Naive thymus-derived CD4-positive, alpha-beta T cell (primary cell): ENCODE data around the gene CHTF18. TPM values are rescaled to one million over a fixed set of nuclear protein-coding genes. Genes with fewer than 3 reads are reported as not detected.

Source experiments
- ATAC-seq: fragments of 150-1000 bp; cut with Tn5 transposase; 2 replicates; pipeline ENCODE4 v1.10.0; 2021; ENCODE audit warnings: mild to moderate bottlenecking, moderate library complexity
- CTCF ChIA-PET: fragments of 350-600 bp; sonication (Branson Sonifier 250); formaldehyde crosslinking; loops from one replicate; lab custom pipeline; 2021; ENCODE audit warnings: antibody characterized with exemption; lab: Charles Lee
- POLR2A ChIA-PET: fragments of 350-600 bp; sonication (Branson Sonifier 250); formaldehyde crosslinking; loops from one replicate; lab custom pipeline; 2021; ENCODE audit warnings: antibody characterized with exemption, inconsistent platforms; lab: Charles Lee
- DNase-seq, 9 donors: peaks; one replicate each; pipeline versions ENCODE4 v3.0.0 to v3.0.0-alpha.2; 2020 to 2022; ENCODE audit warnings: mixed read lengths in 1 of 9
- H3K27ac ChIP-seq: one replicate; pipeline ENCODE4 v1.7.0; 2013; ENCODE audit warnings: mild to moderate bottlenecking, low read depth, low read length, moderate library complexity
- H3K27me3 ChIP-seq, 2 donors: one replicate each; pipeline ENCODE4 v1.7.0; 2013; ENCODE audit warnings: low read length in 2 of 2, mild to moderate bottlenecking in 2 of 2, moderate library complexity in 2 of 2; ENCODE audit not compliant: control insufficient read depth in 2 of 2, insufficient read depth in 2 of 2
- H3K36me3 ChIP-seq, 3 experiments: 1 replicate in 2 of 3; 2 replicates in 1 of 3; pipeline ENCODE4 v1.7.0; 2013; ENCODE audit warnings: low read length in 3 of 3, mild to moderate bottlenecking in 3 of 3, moderate library complexity in 1 of 3; ENCODE audit not compliant: insufficient read depth in 3 of 3, control insufficient read depth in 2 of 3
- H3K4me1 ChIP-seq, 2 donors: one replicate each; pipeline ENCODE4 v1.7.0; 2013; ENCODE audit warnings: low read length in 2 of 2, mild to moderate bottlenecking in 2 of 2, moderate library complexity in 1 of 2; ENCODE audit not compliant: control insufficient read depth in 2 of 2, insufficient read depth in 2 of 2
- H3K4me3 ChIP-seq: 2 replicates; pipeline ENCODE4 v1.7.0; 2013; ENCODE audit warnings: mild to moderate bottlenecking, low read length
- H3K9me3 ChIP-seq, 3 experiments: 1 replicate in 2 of 3; 2 replicates in 1 of 3; pipeline ENCODE4 v1.7.0; 2013; ENCODE audit warnings: low read length in 3 of 3; ENCODE audit not compliant: control insufficient read depth in 2 of 3
- H3K27ac Mint-ChIP-seq, 9 donors: one replicate each; pipeline ENCODE4 v1.8.0; 2020 to 2022; ENCODE audit warnings: mixed read lengths in 9 of 9, mild to moderate bottlenecking in 8 of 9, moderate library complexity in 5 of 9, inconsistent platforms in 2 of 9
- H3K27me3 Mint-ChIP-seq, 5 donors: one replicate each; pipeline ENCODE4 v1.8.0; 2021 to 2022; ENCODE audit warnings: mixed read lengths in 5 of 5, mild to moderate bottlenecking in 1 of 5
- H3K36me3 Mint-ChIP-seq, 5 donors: one replicate each; pipeline ENCODE4 v1.8.0; 2020 to 2022; ENCODE audit warnings: mixed read lengths in 5 of 5, mild to moderate bottlenecking in 3 of 5, inconsistent platforms in 1 of 5
- H3K4me1 Mint-ChIP-seq, 7 donors: one replicate each; pipeline ENCODE4 v1.8.0; 2020 to 2022; ENCODE audit warnings: mixed read lengths in 7 of 7, mild to moderate bottlenecking in 3 of 7, inconsistent platforms in 1 of 7
- H3K4me3 Mint-ChIP-seq, 10 donors: one replicate each; pipeline ENCODE4 v1.8.0; 2020 to 2022; ENCODE audit warnings: mild to moderate bottlenecking in 10 of 10, mixed read lengths in 10 of 10, moderate library complexity in 6 of 10, inconsistent platforms in 2 of 10
- H3K9me3 Mint-ChIP-seq, 11 donors: one replicate each; pipeline ENCODE4 v1.8.0; 2020 to 2022; ENCODE audit warnings: mixed read lengths in 11 of 11, mild to moderate bottlenecking in 4 of 11, inconsistent platforms in 1 of 11, moderate library complexity in 1 of 11
- intact Hi-C, 2 donors: fragments of 100-400 bp; cut with micrococcal nuclease; formaldehyde crosslinking; loops; one replicate each; pipeline ENCODE4 v1.15.1; 2023
- polyA plus RNA-seq, 2 donors: library from polyadenylated mRNA; unstranded; fragments of 300-500 nt; fragmentation: Illumina TruSeq; gene quantifications; one replicate each; pipeline ENCODE4 v1.2.3, GENCODE V29; 2021
- total RNA-seq, 6 experiments: library from RNA in 5 of 6; stranded (reverse) in 5 of 6; gene quantifications; 1 replicate in 5 of 6; 2 replicates in 1 of 6; pipeline ENCODE4 v1.2.3 and lab custom pipeline; 2021 to 2026

CHTF18 gene
- total and polyA plus RNA-seq, 7 experiments from 2014 or later: 4.5 to 74.8 (median 36.2) TPM

DNA sequence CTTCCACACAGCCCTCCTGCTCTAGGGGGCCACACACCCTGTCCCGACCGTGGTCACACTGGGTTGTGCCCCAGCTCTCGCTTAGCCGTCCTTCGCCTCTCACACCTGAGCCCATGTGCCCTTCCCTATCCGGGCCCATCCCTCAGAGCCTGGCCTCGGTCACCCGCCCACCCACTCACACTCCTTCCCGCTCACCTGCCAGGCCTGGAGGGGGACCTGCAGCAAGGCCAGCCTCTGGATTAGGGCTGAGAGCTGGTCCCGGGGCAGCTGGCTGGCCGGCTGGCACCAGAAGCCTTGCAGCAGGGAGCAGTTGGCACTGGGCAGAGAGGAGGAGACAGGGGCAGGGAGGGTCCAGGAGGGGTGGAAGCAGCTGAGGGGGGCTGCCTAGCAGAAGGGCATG lies 10.0 kb upstream of the CHTF18 start:
- H3K36me3 ChIP-seq: no peaks in the 10 kb centered on the region
- CTCF ChIA-PET: no interaction called here
- no peaks in the 10 kb centered on the region for H3K27me3 Mint-ChIP-seq
- no peak for ATAC-seq
- H3K27ac Mint-ChIP-seq: no peak overlapping the region
- no peak overlapping the region for H3K4me3 Mint-ChIP-seq
- intact Hi-C loops: no loop called here
- DNase-seq: no peak
- H3K4me3 ChIP-seq: no peak overlapping the region
- no peaks in the 10 kb centered on the region for H3K4me1 ChIP-seq
- H3K36me3 Mint-ChIP-seq: no peaks in the 10 kb centered on the region
- H3K27me3 ChIP-seq: no peaks in the 10 kb centered on the region
- no peaks in the 10 kb centered on the region for H3K9me3 ChIP-seq
- H3K27ac ChIP-seq: no peak overlapping the region
- no peaks in the 10 kb centered on the region for H3K9me3 Mint-ChIP-seq
- peaks cover 0 to 2% (median 0%) of the 10 kb centered on the region in 7 donors for H3K4me1 Mint-ChIP-seq
- POLR2A ChIA-PET: no interaction called here

DNA sequence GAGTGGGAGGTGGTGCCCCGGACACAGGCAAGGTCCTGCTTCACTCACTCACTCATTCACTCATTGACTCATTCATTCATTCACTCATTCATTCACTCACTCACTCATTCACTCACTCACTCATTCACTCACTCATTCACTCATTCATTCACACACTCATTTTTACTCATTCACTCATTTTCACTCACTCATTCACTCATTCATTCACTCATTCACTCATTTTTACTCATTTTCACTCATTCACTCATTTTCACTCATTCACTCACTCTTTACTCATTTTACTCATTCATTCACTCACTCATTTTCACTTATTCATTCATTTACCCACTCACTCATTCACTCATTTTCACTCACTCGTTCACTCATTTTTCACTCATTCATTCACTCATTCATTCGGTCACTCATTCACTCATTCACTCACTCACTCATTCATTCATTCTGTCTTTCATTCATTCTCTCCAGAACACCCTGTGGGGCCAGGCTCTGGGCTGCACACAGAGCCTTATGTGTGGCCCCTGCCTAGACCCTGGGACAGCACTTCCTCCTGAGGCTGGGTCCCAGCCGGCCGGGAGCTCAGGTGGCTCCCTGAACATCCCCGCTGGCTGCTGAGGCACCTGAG lies 9.4 kb upstream of the CHTF18 start:
- H3K4me3 ChIP-seq: no peak overlapping the region
- ChIA-PET CTCF (no interaction called here), POLR2A (no interaction called here)
- Mint-ChIP-seq H3K27me3 (no peaks in the 10 kb centered on the region), H3K9me3 (no peaks in the 10 kb centered on the region), H3K27ac (no peak overlapping the region), H3K4me3 (no peak overlapping the region), H3K36me3 (no peaks in the 10 kb centered on the region), H3K4me1 (peaks cover 0 to 2% (median 0%) of the 10 kb centered on the region in 7 donors)
- H3K27ac ChIP-seq: no peak overlapping the region
- intact Hi-C loops: no loop called here
- no peaks in the 10 kb centered on the region for H3K36me3 ChIP-seq
- H3K4me1 ChIP-seq: no peaks in the 10 kb centered on the region
- no peaks in the 10 kb centered on the region for H3K27me3 ChIP-seq
- no peak for ATAC-seq
- DNase-seq: no peak
- H3K9me3 ChIP-seq: no peaks in the 10 kb centered on the region

DNA sequence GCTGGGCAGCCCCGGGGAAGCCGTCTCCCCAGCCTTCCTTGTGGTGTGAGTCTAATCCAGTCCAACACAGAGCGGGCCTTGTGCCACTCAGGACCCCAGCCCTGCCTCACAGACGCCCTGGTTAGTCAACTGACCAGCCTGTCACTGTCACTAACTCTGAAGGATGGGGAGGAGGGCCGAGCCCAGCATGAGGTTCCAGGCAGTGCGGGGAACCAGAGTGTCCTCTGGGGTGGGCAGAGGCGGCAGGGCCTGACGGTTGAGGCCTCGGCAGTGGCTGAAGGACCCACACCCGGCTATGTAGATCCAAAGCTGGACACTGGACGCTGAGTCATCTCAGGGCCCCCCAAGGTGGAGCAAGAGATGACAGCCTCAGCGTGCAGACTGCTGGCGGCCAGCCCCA lies 8.9 kb upstream of the CHTF18 start:
- DNase-seq (no peak), ATAC-seq (no peak)
- Histone ChIP-seq H3K27me3 (no peaks in the 10 kb centered on the region), H3K36me3 (no peaks in the 10 kb centered on the region), H3K4me3 (no peak overlapping the region), H3K27ac (no peak overlapping the region), H3K4me1 (no peaks in the 10 kb centered on the region), H3K9me3 (no peaks in the 10 kb centered on the region)
- intact Hi-C loops: no loop called here
- peaks cover 0 to 2% (median 0%) of the 10 kb centered on the region in 7 donors for H3K4me1 Mint-ChIP-seq
- no peaks in the 10 kb centered on the region for H3K27me3 Mint-ChIP-seq
- no peak overlapping the region for H3K27ac Mint-ChIP-seq
- no peaks in the 10 kb centered on the region for H3K9me3 Mint-ChIP-seq
- no peaks in the 10 kb centered on the region for H3K36me3 Mint-ChIP-seq
- POLR2A ChIA-PET: no interaction called here
- CTCF ChIA-PET: no interaction called here
- no peak overlapping the region for H3K4me3 Mint-ChIP-seq

GRCh38 chr16:780296-780695 lies 8.1 kb upstream of the CHTF18 start:
- DNase-seq (no peak), ATAC-seq (no peak)
- ChIA-PET POLR2A (no interaction called here), CTCF (no interaction called here)
- Mint-ChIP-seq H3K9me3 (no peaks in the 10 kb centered on the region), H3K4me1 (peaks cover 0 to 5% (median 2%) of the 10 kb centered on the region in 7 donors), H3K27ac (no peak overlapping the region), H3K36me3 (no peaks in the 10 kb centered on the region), H3K4me3 (no peak overlapping the region), H3K27me3 (no peaks in the 10 kb centered on the region)
- H3K4me1 ChIP-seq: no peaks in the 10 kb centered on the region
- no peaks in the 10 kb centered on the region for H3K9me3 ChIP-seq
- no peak overlapping the region for H3K27ac ChIP-seq
- no peaks in the 10 kb centered on the region for H3K36me3 ChIP-seq
- H3K4me3 ChIP-seq: no peak overlapping the region
- no peaks in the 10 kb centered on the region for H3K27me3 ChIP-seq
- intact Hi-C loops: no loop called here

DNA sequence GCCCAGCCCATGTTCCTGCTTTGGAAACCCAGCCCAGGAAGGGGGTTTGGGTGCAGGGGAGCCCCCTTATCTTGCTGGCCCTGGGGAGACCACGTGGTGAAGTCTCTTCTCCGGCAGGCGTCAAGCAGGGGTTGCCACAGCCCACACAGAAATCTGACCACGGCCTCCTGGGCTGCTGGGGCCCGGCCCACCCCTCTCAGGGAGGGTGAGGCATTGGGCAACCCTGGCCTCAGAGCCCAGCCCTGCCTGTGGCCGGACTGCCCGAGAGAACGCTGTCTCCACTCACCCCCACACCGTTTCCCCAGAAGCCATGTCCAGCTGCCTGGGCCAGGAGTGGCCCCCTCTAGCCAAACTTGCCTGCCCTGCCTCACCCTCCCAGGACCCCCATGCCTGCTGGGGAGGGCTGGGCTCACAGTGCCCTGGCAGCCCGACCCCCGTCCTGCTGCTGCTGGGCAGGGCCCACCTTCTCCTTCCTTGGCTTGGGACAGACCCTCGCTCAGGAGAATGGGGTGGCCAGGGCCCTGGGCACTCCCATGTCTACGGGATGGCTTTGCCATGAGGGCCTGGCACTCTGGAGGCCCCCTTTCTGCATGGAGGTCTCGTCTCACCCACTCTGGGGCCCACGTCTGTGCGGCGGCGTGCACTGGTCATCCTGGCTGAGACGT lies 6.9 kb upstream of the CHTF18 start:
- ChIA-PET CTCF (no interaction called here), POLR2A (no interaction called here)
- no peaks in the 10 kb centered on the region for H3K36me3 Mint-ChIP-seq
- DNase-seq (no peak), ATAC-seq (no peak)
- H3K27ac ChIP-seq: no peak overlapping the region
- no peaks in the 10 kb centered on the region for H3K4me1 ChIP-seq
- no peaks in the 10 kb centered on the region for H3K9me3 ChIP-seq
- H3K4me1 Mint-ChIP-seq: peaks cover 0 to 7% (median 4%) of the 10 kb centered on the region in 7 donors
- peaks cover 0 to 9% (median 0%) of the 10 kb centered on the region in 3 experiments for H3K36me3 ChIP-seq
- no peak overlapping the region for H3K4me3 ChIP-seq
- intact Hi-C loops: no loop called here
- peaks cover 0 to 2% (median 0%) of the 10 kb centered on the region in 11 donors for H3K9me3 Mint-ChIP-seq
- no peaks in the 10 kb centered on the region for H3K27me3 Mint-ChIP-seq
- no peaks in the 10 kb centered on the region for H3K27me3 ChIP-seq
- no peak overlapping the region for H3K27ac Mint-ChIP-seq
- H3K4me3 Mint-ChIP-seq: no peak overlapping the region

- no peak overlapping the region for H3K4me3 Mint-ChIP-seq
- peaks cover 0 to 14% (median 5%) of the 10 kb centered on the region in 7 donors for H3K4me1 Mint-ChIP-seq
- peaks cover 0 to 11% (median 0%) of the 10 kb centered on the region in 3 experiments for H3K36me3 ChIP-seq
- ChIA-PET CTCF (no interaction called here), POLR2A (interaction anchor here (0.7 kb wide), 1 partner anchor 199 kb away, joined by 4 read pairs; no protein-coding TSS in a partner anchor)
- H3K4me3 ChIP-seq: no peak overlapping the region
- H3K9me3 ChIP-seq: no peaks in the 10 kb centered on the region
- H3K36me3 Mint-ChIP-seq: no peaks in the 10 kb centered on the region
- H3K4me1 ChIP-seq: peaks cover under 1 to 4% of the 10 kb centered on the region in 2 donors
- no peak overlapping the region for H3K27ac ChIP-seq
- ATAC-seq (no peak), DNase-seq (no peak)
- intact Hi-C loops: no loop called here
- no peak overlapping the region for H3K27ac Mint-ChIP-seq
- peaks cover 0 to 2% (median 0%) of the 10 kb centered on the region in 11 donors for H3K9me3 Mint-ChIP-seq
- H3K27me3 Mint-ChIP-seq: no peaks in the 10 kb centered on the region
- H3K27me3 ChIP-seq: no peaks in the 10 kb centered on the region
Measured at GRCh38 chr16:782258-782657, 6.2 kb upstream of the CHTF18 start.
